ENCODE measurements around the gene ANKH.
"Not testable (repeated sequence)": the region's sequence is repeated elsewhere in the genome, so short reads cannot be mapped to it uniquely, and the experiment has no call there.

The ANKH gene

GRCh38 chr5:14871214-14872069 is at the start of gene ANKH:
TSS of gene ANKH (minus strand) at chr5:14871778. CDS start at chr5:14871447, 331 bp downstream.
- H3K79me2 ChIP-seq (ENCODE audit: insufficient read depth, low read depth) = peaks cover 23% of the 10 kb centered on the region; the same call in 1 of the 2 replicates
- H3K36me3 ChIP-seq (ENCODE audit: insufficient read depth) = no peaks in the 10 kb centered on the region
- peak within 1 kb of the TSS; percentile 77 for H3K9ac ChIP-seq
- H3K27ac ChIP-seq = peak within 1 kb of the TSS; percentile 43; the same call in 1 of the 2 replicates
- H3K27me3 ChIP-seq (ENCODE audit: insufficient read depth, low read depth) = no peaks in the 10 kb centered on the region
- no peaks in the 10 kb centered on the region for H4K20me1 ChIP-seq (ENCODE audit: insufficient read depth)
- TF ChIP-seq CTCF (conservative IDR thresholded peaks at IDR 0.05; ENCODE audit: low read depth, low read length) = no peak
- peak within 1 kb of the TSS; percentile 97 for H3K4me2 ChIP-seq
- H2AFZ ChIP-seq (ENCODE audit: low read depth) = peak within 1 kb of the TSS; percentile 84
- peaks cover 22% of the 10 kb centered on the region for H3K4me1 ChIP-seq (ENCODE audit: low read depth, poor library complexity, severe bottlenecking)
- H3K4me3 ChIP-seq (IDR thresholded peaks at IDR 0.05; ENCODE audit: insufficient read depth, low read depth, low read length) = no peak within 1 kb of the TSS

- Histone ChIP-seq H4K20me1 (ENCODE audit: insufficient read depth) (no peaks in the 10 kb centered on the region), H3K27ac (no peak overlapping the region), H3K27me3 (ENCODE audit: insufficient read depth, low read depth) (no peaks in the 10 kb centered on the region), H3K4me2 (no peak overlapping the region), H3K4me1 (ENCODE audit: low read depth, poor library complexity, severe bottlenecking) (no peaks in the 10 kb centered on the region), H3K36me3 (ENCODE audit: insufficient read depth) (no peaks in the 10 kb centered on the region), H2AFZ (ENCODE audit: low read depth) (no peak overlapping the region), H3K4me3 (IDR thresholded peaks at IDR 0.05; ENCODE audit: insufficient read depth, low read depth, low read length) (no peak overlapping the region), H3K9ac (no peak overlapping the region), H3K79me2 (ENCODE audit: insufficient read depth, low read depth) (no peaks in the 10 kb centered on the region)
- TF ChIP-seq CTCF (conservative IDR thresholded peaks at IDR 0.05; ENCODE audit: low read depth, low read length) = no peak
Observed at GRCh38 chr5:14920121-14920520, 48.5 kb upstream of the ANKH start.

GRCh38 chr5:14919106-14919505 is 47.5 kb upstream of the ANKH start:
- H3K4me3 ChIP-seq (IDR thresholded peaks at IDR 0.05; ENCODE audit: insufficient read depth, low read depth, low read length) = not testable (repeated sequence)

GRCh38 chr5:14917719-14918118 is 46.1 kb upstream of the ANKH start:
- no peak for TF ChIP-seq CTCF (conservative IDR thresholded peaks at IDR 0.05; ENCODE audit: low read depth, low read length)
- Histone ChIP-seq H3K27ac (no peak overlapping the region), H4K20me1 (ENCODE audit: insufficient read depth) (no peaks in the 10 kb centered on the region), H3K9ac (no peak overlapping the region), H3K79me2 (ENCODE audit: insufficient read depth, low read depth) (no peaks in the 10 kb centered on the region), H3K27me3 (ENCODE audit: insufficient read depth, low read depth) (no peaks in the 10 kb centered on the region), H3K4me1 (ENCODE audit: low read depth, poor library complexity, severe bottlenecking) (no peaks in the 10 kb centered on the region), H3K4me3 (IDR thresholded peaks at IDR 0.05; ENCODE audit: insufficient read depth, low read depth, low read length) (no peak overlapping the region), H3K4me2 (no peak overlapping the region), H2AFZ (ENCODE audit: low read depth) (no peak overlapping the region), H3K36me3 (ENCODE audit: insufficient read depth) (no peaks in the 10 kb centered on the region)

More at GRCh38 chr5:14919106-14919505, 47.5 kb upstream of the ANKH start:
- H3K4me1 ChIP-seq (ENCODE audit: low read depth, poor library complexity, severe bottlenecking); H3K36me3 ChIP-seq (ENCODE audit: insufficient read depth); H4K20me1 ChIP-seq (ENCODE audit: insufficient read depth); H3K79me2 ChIP-seq (ENCODE audit: insufficient read depth, low read depth); H3K9ac ChIP-seq; H3K27ac ChIP-seq; H2AFZ ChIP-seq (ENCODE audit: low read depth); H3K27me3 ChIP-seq (ENCODE audit: insufficient read depth, low read depth); H3K4me2 ChIP-seq: not testable (repeated sequence)

Measured in KMS-11 (cell line).